Caco-2 (cell line): ENCODE measurements around the gene ZNF804B. TPM values are rescaled to one million over a fixed set of nuclear protein-coding genes. Genes with fewer than 3 reads are reported as not detected.

Source experiments
- BruUV-seq: library from RNA; stranded (reverse); fragments of 400-500 nt; replicated peaks from 2 replicates; lab custom pipeline; 2021; lab: Mats Ljungman, UMichigan
- CTCF ChIA-PET: fragments of 300-600 bp; sonication (Branson Sonifier 250); formaldehyde crosslinking; loops from one replicate; lab custom pipeline; 2022; ENCODE audit warnings: antibody characterized with exemption; lab: Charles Lee
- POLR2A ChIA-PET: fragments of 300-600 bp; sonication (Branson Sonifier 250); formaldehyde crosslinking; loops from one replicate; lab custom pipeline; 2022; ENCODE audit warnings: antibody characterized with exemption; lab: Charles Lee
- DNase-seq, 2 experiments: peaks; one replicate each; pipeline versions ENCODE4 v3.0.0 to v3.0.0-alpha.2; 2020 to 2022
- H3K27me3 ChIP-seq: replicated peaks from 2 replicates; pipeline ENCODE4 v1.6.0; 2011; ENCODE audit warnings: low read length; ENCODE audit not compliant: control insufficient read depth, insufficient read depth
- H3K36me3 ChIP-seq: 2 replicates; pipeline ENCODE4 v1.5.1; 2011; ENCODE audit warnings: low read length; ENCODE audit not compliant: control insufficient read depth, insufficient read depth
- H3K4me1 ChIP-seq: fragments of 250-450 bp; sonication (Bioruptor Pico); 2 replicates; pipeline ENCODE4 v1.5.1; 2020; ENCODE audit warnings: mild to moderate bottlenecking
- H3K4me3 ChIP-seq: 2 replicates; pipeline ENCODE4 v1.5.1; 2011; ENCODE audit warnings: low read depth, mild to moderate bottlenecking, control low read depth, low read length
- H3K9me3 ChIP-seq: fragments of 250-450 bp; sonication (Bioruptor Pico); 2 replicates; pipeline ENCODE4 v1.5.1; 2020; ENCODE audit warnings: mild to moderate bottlenecking, moderate library complexity
- H3K27ac Mint-ChIP-seq: one replicate; pipeline ENCODE4 v1.8.0; 2022; ENCODE audit warnings: mixed read lengths; ENCODE audit not compliant: unreplicated experiment
- H3K27me3 Mint-ChIP-seq: one replicate; pipeline ENCODE4 v1.8.0; 2022; ENCODE audit warnings: mixed read lengths; ENCODE audit not compliant: insufficient read depth, unreplicated experiment
- H3K36me3 Mint-ChIP-seq: one replicate; pipeline ENCODE4 v1.8.0; 2022; ENCODE audit warnings: mild to moderate bottlenecking, mixed read lengths; ENCODE audit not compliant: insufficient read depth, unreplicated experiment
- H3K4me1 Mint-ChIP-seq: one replicate; pipeline ENCODE4 v1.8.0; 2022; ENCODE audit warnings: low read depth, mixed read lengths; ENCODE audit not compliant: unreplicated experiment
- H3K4me3 Mint-ChIP-seq: one replicate; pipeline ENCODE4 v1.8.0; 2022; ENCODE audit warnings: mild to moderate bottlenecking, moderate library complexity, mixed read lengths; ENCODE audit not compliant: unreplicated experiment
- H3K9me3 Mint-ChIP-seq: one replicate; pipeline ENCODE4 v1.8.0; 2022; ENCODE audit warnings: mixed read lengths; ENCODE audit not compliant: unreplicated experiment
- intact Hi-C: fragments of 100-400 bp; cut with micrococcal nuclease; formaldehyde crosslinking; loops from one replicate; pipeline ENCODE4 v1.10.0; 2022; ENCODE audit not compliant: unreplicated experiment
- total RNA-seq: library from RNA; stranded (reverse); gene quantifications from 2 replicates; pipeline ENCODE4 v1.2.3, GENCODE V29; 2022
- TF ChIP-seq, protein P1 (sequence below), 2 experiments: fragments of 200-600 bp in 1 of 2; IDR thresholded peaks; 1 replicate in 1 of 2; 2 replicates in 1 of 2; pipeline versions ENCODE4 v1.5.1 to v1.8.0; 2011 to 2022; ENCODE audit warnings: antibody characterized with exemption in 1 of 2, control low read depth in 1 of 2, inconsistent platforms in 1 of 2, low read depth in 1 of 2, low read length in 1 of 2, mild to moderate bottlenecking in 1 of 2, moderate library complexity in 1 of 2; ENCODE audit not compliant: insufficient read depth in 1 of 2, severe bottlenecking in 1 of 2, unreplicated experiment in 1 of 2

ZNF804B gene
- total RNA-seq, 1 experiment from 2014 or later = not detected

DNA sequence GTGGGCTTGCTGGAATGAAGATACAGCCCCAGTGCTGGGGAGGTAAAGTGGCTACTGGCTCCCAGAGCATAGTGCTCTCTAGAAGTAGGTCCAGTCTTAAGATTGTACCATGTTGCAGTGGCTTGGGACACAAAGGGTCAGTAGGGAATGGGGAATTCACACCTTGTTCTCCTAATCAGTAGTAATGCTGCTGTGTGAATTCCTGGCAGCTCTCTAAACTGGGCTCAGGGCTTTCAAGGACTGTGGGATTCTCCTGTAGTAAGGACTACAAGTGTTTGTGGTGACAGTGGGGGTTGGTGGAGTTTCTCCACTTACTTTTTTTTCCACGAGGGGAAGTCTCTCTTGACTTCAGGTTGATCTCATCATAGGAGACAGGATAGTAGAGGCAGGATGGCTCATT is 262.2 kb downstream of the ZNF804B start:
- BruUV-seq = no TSS peak
- TF ChIP-seq, protein P1, sequence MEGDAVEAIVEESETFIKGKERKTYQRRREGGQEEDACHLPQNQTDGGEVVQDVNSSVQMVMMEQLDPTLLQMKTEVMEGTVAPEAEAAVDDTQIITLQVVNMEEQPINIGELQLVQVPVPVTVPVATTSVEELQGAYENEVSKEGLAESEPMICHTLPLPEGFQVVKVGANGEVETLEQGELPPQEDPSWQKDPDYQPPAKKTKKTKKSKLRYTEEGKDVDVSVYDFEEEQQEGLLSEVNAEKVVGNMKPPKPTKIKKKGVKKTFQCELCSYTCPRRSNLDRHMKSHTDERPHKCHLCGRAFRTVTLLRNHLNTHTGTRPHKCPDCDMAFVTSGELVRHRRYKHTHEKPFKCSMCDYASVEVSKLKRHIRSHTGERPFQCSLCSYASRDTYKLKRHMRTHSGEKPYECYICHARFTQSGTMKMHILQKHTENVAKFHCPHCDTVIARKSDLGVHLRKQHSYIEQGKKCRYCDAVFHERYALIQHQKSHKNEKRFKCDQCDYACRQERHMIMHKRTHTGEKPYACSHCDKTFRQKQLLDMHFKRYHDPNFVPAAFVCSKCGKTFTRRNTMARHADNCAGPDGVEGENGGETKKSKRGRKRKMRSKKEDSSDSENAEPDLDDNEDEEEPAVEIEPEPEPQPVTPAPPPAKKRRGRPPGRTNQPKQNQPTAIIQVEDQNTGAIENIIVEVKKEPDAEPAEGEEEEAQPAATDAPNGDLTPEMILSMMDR (IDR thresholded peaks at IDR 0.05; ENCODE audit: insufficient read depth in 1 of 2, low read depth in 1 of 2, low read length in 1 of 2, severe bottlenecking in 1 of 2, unreplicated experiment in 1 of 2) = no peak
- no peaks in the 10 kb centered on the region for H3K4me1 ChIP-seq
- DNase-seq = no peak
- intact Hi-C loops = no loop called here
- H3K4me1 Mint-ChIP-seq = peaks cover 9% of the 10 kb centered on the region
- ChIA-PET POLR2A (no interaction called here), CTCF (no interaction called here)
- no peak overlapping the region for H3K4me3 Mint-ChIP-seq
- no peaks in the 10 kb centered on the region for H3K36me3 Mint-ChIP-seq
- H3K9me3 ChIP-seq = no peaks in the 10 kb centered on the region; the same call in 1 of the 2 replicates
- H3K4me3 ChIP-seq = no peak overlapping the region
- no peaks in the 10 kb centered on the region for H3K27me3 ChIP-seq
- H3K9me3 Mint-ChIP-seq = no peaks in the 10 kb centered on the region
- no peak overlapping the region for H3K27ac Mint-ChIP-seq
- H3K36me3 ChIP-seq = no peaks in the 10 kb centered on the region
- H3K27me3 Mint-ChIP-seq = no peaks in the 10 kb centered on the region

DNA sequence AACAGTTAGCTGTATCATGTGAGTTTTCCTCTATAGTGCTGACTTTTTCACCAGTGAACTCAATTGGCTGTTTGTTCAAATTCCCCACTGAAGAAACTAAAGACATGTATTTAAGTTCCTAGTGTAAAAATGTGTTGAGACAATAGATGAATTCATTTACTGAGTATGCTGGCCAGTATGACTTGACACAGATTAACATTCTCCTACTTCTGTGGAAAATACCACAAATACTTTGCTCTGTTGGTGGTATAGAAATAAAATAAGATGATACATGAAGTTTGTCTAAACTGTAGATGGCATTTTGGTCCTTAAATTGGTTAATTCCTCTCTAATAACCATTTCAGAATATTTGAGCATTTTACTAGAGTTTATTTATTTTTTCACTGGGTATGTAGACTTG is 263.7 kb downstream of the ZNF804B start:
- Histone ChIP-seq H3K9me3 (no peaks in the 10 kb centered on the region; the same call in 1 of the 2 replicates), H3K4me3 (no peak overlapping the region), H3K27me3 (no peaks in the 10 kb centered on the region), H3K4me1 (0 out of 2 replicates have a peak, but pooled peaks cover 4% of the 10 kb centered on the region), H3K36me3 (no peaks in the 10 kb centered on the region)
- Mint-ChIP-seq H3K27me3 (no peaks in the 10 kb centered on the region), H3K4me1 (peaks cover 18% of the 10 kb centered on the region), H3K27ac (no peak overlapping the region), H3K9me3 (no peaks in the 10 kb centered on the region), H3K36me3 (no peaks in the 10 kb centered on the region), H3K4me3 (no peak overlapping the region)
- BruUV-seq = no TSS peak
- ChIA-PET POLR2A (no interaction called here), CTCF (no interaction called here)
- no peak for DNase-seq
- TF ChIP-seq, protein P1 (IDR thresholded peaks at IDR 0.05; ENCODE audit: insufficient read depth in 1 of 2, low read depth in 1 of 2, low read length in 1 of 2, severe bottlenecking in 1 of 2, unreplicated experiment in 1 of 2) = no peak
- intact Hi-C loops = no loop called here

DNA sequence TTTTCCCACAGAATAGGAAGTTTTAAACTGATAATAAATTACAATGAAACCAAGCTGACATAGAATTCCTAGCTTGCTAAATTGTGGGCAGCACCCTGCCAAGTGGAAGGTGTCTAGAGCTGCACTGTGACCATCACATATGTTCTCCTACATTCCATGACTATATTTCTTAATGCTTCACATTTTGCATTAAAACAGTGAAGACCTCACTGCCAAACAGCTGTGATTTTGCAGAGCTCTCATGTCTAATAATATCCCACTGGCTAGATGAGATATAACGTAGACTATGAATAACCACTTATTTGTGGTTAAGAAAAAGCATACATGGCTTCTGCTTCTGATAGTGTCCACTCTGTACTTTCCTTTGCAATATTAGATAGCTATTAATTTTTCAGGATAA is 264.4 kb downstream of the ZNF804B start:
- Histone ChIP-seq H3K4me3 (no peak overlapping the region), H3K36me3 (no peaks in the 10 kb centered on the region), H3K9me3 (no peaks in the 10 kb centered on the region; the same call in 1 of the 2 replicates), H3K27me3 (no peaks in the 10 kb centered on the region), H3K4me1 (0 out of 2 replicates have a peak, but pooled peaks cover 4% of the 10 kb centered on the region)
- CTCF ChIA-PET = no interaction called here
- intact Hi-C loops = no loop called here
- DNase-seq = no peak
- Mint-ChIP-seq H3K27ac (no peak overlapping the region), H3K9me3 (no peaks in the 10 kb centered on the region), H3K4me3 (no peak overlapping the region), H3K27me3 (no peaks in the 10 kb centered on the region), H3K4me1 (peaks cover 18% of the 10 kb centered on the region), H3K36me3 (no peaks in the 10 kb centered on the region)
- POLR2A ChIA-PET = interaction anchor here (0.7 kb wide), 1 partner anchor 32 kb away, joined by 7 read pairs; no protein-coding TSS in a partner anchor
- TF ChIP-seq, protein P1 (IDR thresholded peaks at IDR 0.05; ENCODE audit: insufficient read depth in 1 of 2, low read depth in 1 of 2, low read length in 1 of 2, severe bottlenecking in 1 of 2, unreplicated experiment in 1 of 2) = no peak
- no TSS peak for BruUV-seq
